Esophagus muscularis mucosa (tissue), 4 donors: ENCODE measurements around the gene ZFHX3. TPM values are rescaled to one million over a fixed set of nuclear protein-coding genes. Genes with fewer than 3 reads are reported as not detected.

Source experiments
- DNase-seq: peaks from one replicate; pipeline ENCODE4 v3.0.0-alpha.2; 2017; ENCODE audit errors: extremely low spot score
- H3K27ac ChIP-seq, 4 donors: fragments of 200-600 bp; sonication (generic); replicated peaks in 1 of 4; 1 replicate in 3 of 4; 2 replicates in 1 of 4; pipeline ENCODE4 v1.5.1; 2016 to 2019; ENCODE audit warnings: mild to moderate bottlenecking in 1 of 4
- H3K27me3 ChIP-seq, 4 donors: fragments of 200-600 bp; sonication (generic); one replicate each; pipeline versions ENCODE4 v1.5.1 to v1.6.0; 2016 to 2019
- H3K36me3 ChIP-seq, 4 donors: fragments of 200-600 bp; sonication (generic); one replicate each; pipeline ENCODE4 v1.5.1; 2016 to 2019
- H3K4me1 ChIP-seq, 4 donors: fragments of 200-600 bp; sonication (generic); one replicate each; pipeline ENCODE4 v1.5.1; 2016 to 2019
- H3K4me3 ChIP-seq, 4 donors: fragments of 200-600 bp; sonication (generic); 1 replicate in 2 of 4; 2 replicates in 2 of 4; pipeline ENCODE4 v1.5.1; 2016 to 2019; ENCODE audit warnings: mild to moderate bottlenecking in 4 of 4, moderate library complexity in 1 of 4
- H3K9me3 ChIP-seq, 4 donors: fragments of 200-600 bp; sonication (generic); 1 replicate in 3 of 4; 2 replicates in 1 of 4; pipeline ENCODE4 v1.5.1; 2016 to 2019
- EP300 ChIP-seq: sonication (generic); formaldehyde crosslinking; IDR thresholded peaks from one replicate; pipeline ENCODE4 v1.6.1; 2017; ENCODE audit warnings: antibody characterized with exemption
- POLR2A ChIP-seq: fragments of 450-650 bp; IDR thresholded peaks from one replicate; pipeline ENCODE4 v1.6.1; 2017; ENCODE audit warnings: antibody characterized with exemption, moderate library complexity, mild to moderate bottlenecking, low read depth
- POLR2AphosphoS5 ChIP-seq, 2 donors: sonication (generic); formaldehyde crosslinking; IDR thresholded peaks; one replicate each; pipeline ENCODE4 v1.6.1; 2017; ENCODE audit warnings: antibody characterized with exemption in 2 of 2
- WGBS: methylation state at CpG from one replicate; pipeline ENCODE4 v1.1.5; 2018; 5-methylcytosine and 5-hydroxymethylcytosine counted together
- intact Hi-C: fragments of 100-400 bp; cut with DNase I; formaldehyde crosslinking; loops from one replicate; pipeline ENCODE4 v1.15.1; 2023
- total RNA-seq, 4 donors: library from RNA; depleted of rRNA; stranded (reverse); fragments of >200 nt; gene quantifications; one replicate each; pipeline versions ENCODE4 v1.1.0 to v1.2.1, GENCODE V29; 2016
- TF ChIP-seq, protein P1 (sequence below), 3 experiments: fragments of 200-600 bp in 2 of 3; fragments of 450-650 bp in 1 of 3; sonication (generic) in 2 of 3; IDR thresholded peaks; one replicate each; pipeline ENCODE4 v1.5.1; 2017 to 2019; ENCODE audit warnings: antibody characterized with exemption in 3 of 3, mild to moderate bottlenecking in 2 of 3, moderate library complexity in 1 of 3

ZFHX3 gene
- total RNA-seq, 4 donors from 2014 or later, result 25.7 to 53.0 (median 30.6) TPM

GRCh38 chr16:72807245-72807644, 240.7 kb downstream of the ZFHX3 start:
- DNase-seq, result no peak
- TF ChIP-seq, protein P1, sequence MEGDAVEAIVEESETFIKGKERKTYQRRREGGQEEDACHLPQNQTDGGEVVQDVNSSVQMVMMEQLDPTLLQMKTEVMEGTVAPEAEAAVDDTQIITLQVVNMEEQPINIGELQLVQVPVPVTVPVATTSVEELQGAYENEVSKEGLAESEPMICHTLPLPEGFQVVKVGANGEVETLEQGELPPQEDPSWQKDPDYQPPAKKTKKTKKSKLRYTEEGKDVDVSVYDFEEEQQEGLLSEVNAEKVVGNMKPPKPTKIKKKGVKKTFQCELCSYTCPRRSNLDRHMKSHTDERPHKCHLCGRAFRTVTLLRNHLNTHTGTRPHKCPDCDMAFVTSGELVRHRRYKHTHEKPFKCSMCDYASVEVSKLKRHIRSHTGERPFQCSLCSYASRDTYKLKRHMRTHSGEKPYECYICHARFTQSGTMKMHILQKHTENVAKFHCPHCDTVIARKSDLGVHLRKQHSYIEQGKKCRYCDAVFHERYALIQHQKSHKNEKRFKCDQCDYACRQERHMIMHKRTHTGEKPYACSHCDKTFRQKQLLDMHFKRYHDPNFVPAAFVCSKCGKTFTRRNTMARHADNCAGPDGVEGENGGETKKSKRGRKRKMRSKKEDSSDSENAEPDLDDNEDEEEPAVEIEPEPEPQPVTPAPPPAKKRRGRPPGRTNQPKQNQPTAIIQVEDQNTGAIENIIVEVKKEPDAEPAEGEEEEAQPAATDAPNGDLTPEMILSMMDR (IDR thresholded peaks at IDR 0.05), result no peak
- TF ChIP-seq POLR2A (no peak), POLR2AphosphoS5 (IDR thresholded peaks at IDR 0.05) (no peak)
- Histone ChIP-seq H3K27ac (no peak overlapping the region), H3K27me3 (no peaks in the 10 kb centered on the region), H3K9me3 (no peaks in the 10 kb centered on the region), H3K36me3 (peaks cover 0 to 53% (median 36%) of the 10 kb centered on the region in 4 donors), H3K4me1 (peaks cover 0 to 6% (median 0%) of the 10 kb centered on the region in 4 donors), H3K4me3 (no peak overlapping the region)
- intact Hi-C loops, result no loop called here
- WGBS, result 87% methylated on average over 3 of the region's 3 CpGs

DNA sequence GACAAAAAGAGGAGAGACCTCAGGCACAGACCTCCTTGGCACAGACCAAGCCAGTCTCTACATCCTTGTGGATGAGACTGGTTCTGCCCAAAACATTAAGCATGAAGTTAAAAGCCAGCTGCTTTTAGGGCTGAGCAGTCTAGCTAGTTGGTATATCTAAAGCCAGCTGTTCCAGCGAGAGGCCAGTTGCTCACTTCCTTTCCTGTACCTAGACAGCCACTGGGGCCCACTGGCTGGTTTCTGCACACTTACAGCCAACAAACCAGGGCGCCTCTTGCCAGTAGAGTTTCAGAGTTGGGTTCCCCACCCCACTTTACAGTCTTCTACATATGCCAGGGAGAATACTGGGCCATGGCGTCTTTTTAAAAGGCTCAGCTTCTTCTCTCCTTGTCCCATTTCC, 242.4 kb downstream of the ZFHX3 start:
- 100% methylated on average over 3 of the region's 3 CpGs for WGBS
- Histone ChIP-seq H3K9me3 (no peaks in the 10 kb centered on the region), H3K27me3 (no peaks in the 10 kb centered on the region), H3K4me1 (peaks cover 0 to 11% (median 0%) of the 10 kb centered on the region in 4 donors), H3K36me3 (peaks cover 0 to 46% (median 22%) of the 10 kb centered on the region in 4 donors), H3K4me3 (no peak overlapping the region), H3K27ac (no peak overlapping the region)
- TF ChIP-seq POLR2AphosphoS5 (IDR thresholded peaks at IDR 0.05), result no peak
- no peak for TF ChIP-seq EP300
- TF ChIP-seq POLR2A, result no peak
- TF ChIP-seq, protein P1 (IDR thresholded peaks at IDR 0.05), result no peak
- intact Hi-C loops, result no loop called here
- no peak for DNase-seq

- no peak for TF ChIP-seq POLR2AphosphoS5 (IDR thresholded peaks at IDR 0.05)
- no peak for TF ChIP-seq POLR2A
- TF ChIP-seq, protein P1 (IDR thresholded peaks at IDR 0.05), result no peak
- no peak for TF ChIP-seq EP300
- DNase-seq, result no peak
- peaks cover 0 to 20% (median 0%) of the 10 kb centered on the region in 4 donors for H3K4me1 ChIP-seq
- intact Hi-C loops, result no loop called here
- no peaks in the 10 kb centered on the region for H3K9me3 ChIP-seq
- H3K4me3 ChIP-seq, result no peak overlapping the region
- H3K27ac ChIP-seq, result no peak overlapping the region
- peaks cover 29 to 64% (median 44%) of the 10 kb centered on the region in 4 donors for H3K36me3 ChIP-seq
- 77% methylated on average over 10 of the region's 10 CpGs for WGBS
- H3K27me3 ChIP-seq, result no peaks in the 10 kb centered on the region
Observed at GRCh38 chr16:72800524-72801161, 247.3 kb downstream of the ZFHX3 start.

DNA sequence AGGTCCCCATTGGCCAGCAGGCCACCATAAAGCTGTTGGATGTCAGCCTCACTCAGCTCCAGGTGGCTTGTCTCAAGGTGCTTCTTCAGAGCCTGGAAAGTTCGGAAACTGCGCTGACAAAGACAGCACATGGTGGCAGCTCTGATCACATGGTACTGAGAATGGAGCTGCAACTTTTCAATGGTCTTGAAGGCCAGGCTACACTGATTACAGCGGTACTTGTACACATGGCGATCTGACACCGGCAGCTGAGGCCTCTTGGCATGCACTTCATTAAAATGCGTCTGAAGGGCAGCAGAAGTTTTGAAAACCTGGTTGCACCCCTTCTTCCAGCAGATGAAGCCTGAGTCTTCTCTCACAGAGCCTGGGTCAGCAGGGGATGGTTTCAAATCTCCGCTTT, 249.7 kb downstream of the ZFHX3 start:
- peaks cover 49 to 74% (median 65%) of the 10 kb centered on the region in 4 donors for H3K36me3 ChIP-seq
- DNase-seq, result no peak

More for the DNA sequence above, 249.7 kb downstream of the ZFHX3 start:
- intact Hi-C loops, result no loop called here
- H3K4me1 ChIP-seq, result peaks cover 0 to 20% (median 0%) of the 10 kb centered on the region in 4 donors
- WGBS, result 100% methylated on average over 4 of the region's 7 CpGs
- no peaks in the 10 kb centered on the region for H3K9me3 ChIP-seq
- TF ChIP-seq POLR2A, result no peak
- TF ChIP-seq EP300, result no peak
- TF ChIP-seq, protein P1 (IDR thresholded peaks at IDR 0.05), result no peak
- TF ChIP-seq POLR2AphosphoS5 (IDR thresholded peaks at IDR 0.05), result no peak
- no peak overlapping the region for H3K4me3 ChIP-seq
- H3K27me3 ChIP-seq, result no peaks in the 10 kb centered on the region
- no peak overlapping the region for H3K27ac ChIP-seq
